T-helper 17 cell (primary cell): ENCODE results near the gene PIBF1. TPM values are rescaled to one million over a fixed set of nuclear protein-coding genes. Genes with fewer than 3 reads are reported as not detected.
"Not testable (repeated sequence)": the region's sequence is repeated elsewhere in the genome, so short reads cannot be mapped to it uniquely, and the experiment has no call there.

ENCODE experiments used
- ATAC-seq: fragments of 150-1000 bp; cut with Tn5 transposase; 2 replicates; pipeline ENCODE4 v1.10.0; 2021; ENCODE audit warnings: mild to moderate bottlenecking, moderate library complexity
- DNase-seq, 3 donors: peaks; one replicate each; pipeline versions ENCODE4 v3.0.0 to v3.0.0-alpha.2; 2020 to 2021
- H3K9me3 ChIP-seq: one replicate; pipeline ENCODE4 v1.7.0; 2013; ENCODE audit warnings: low read length, mild to moderate bottlenecking; ENCODE audit not compliant: control insufficient read depth, poor library complexity, severe bottlenecking
- H3K27ac Mint-ChIP-seq: one replicate; pipeline ENCODE4 v1.8.0; 2022; ENCODE audit warnings: mild to moderate bottlenecking, moderate library complexity, mixed read lengths
- H3K27me3 Mint-ChIP-seq: one replicate; pipeline ENCODE4 v1.8.0; 2022; ENCODE audit warnings: mixed read lengths
- H3K36me3 Mint-ChIP-seq: one replicate; pipeline ENCODE4 v1.8.0; 2022; ENCODE audit warnings: low read depth, mixed read lengths
- H3K4me1 Mint-ChIP-seq: one replicate; pipeline ENCODE4 v1.8.0; 2022; ENCODE audit warnings: mild to moderate bottlenecking, mixed read lengths
- H3K4me3 Mint-ChIP-seq: one replicate; pipeline ENCODE4 v1.8.0; 2022; ENCODE audit warnings: mild to moderate bottlenecking, moderate library complexity, mixed read lengths
- total RNA-seq, 4 donors: library from RNA in 2 of 4; stranded (reverse) in 2 of 4; gene quantifications; one replicate each; pipeline ENCODE4 v1.2.3 and lab custom pipeline; 2022 to 2026

PIBF1 gene
- total RNA-seq, 2 donors from 2014 or later = 25.4 to 28.3 TPM

DNA sequence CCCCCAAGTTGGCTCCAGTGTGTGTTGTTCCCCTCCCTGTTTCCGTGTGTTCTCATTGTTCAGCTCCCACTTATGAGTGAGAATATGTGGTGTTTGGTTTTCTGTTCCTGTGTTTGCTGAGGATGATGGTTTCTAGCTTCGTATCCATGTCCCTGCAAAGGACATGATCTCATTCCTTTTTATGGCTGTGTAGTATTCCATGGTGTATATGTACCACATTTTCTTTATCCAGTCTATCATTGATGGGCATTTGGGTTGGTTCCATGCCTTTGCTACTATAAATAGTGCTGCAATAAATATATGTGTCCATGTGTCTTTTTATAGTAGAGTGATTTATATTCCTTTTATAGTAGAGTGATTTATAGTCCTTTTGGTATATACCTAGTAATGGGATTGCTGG is 63.2 kb downstream of the PIBF1 start:
- not testable (repeated sequence) for DNase-seq, H3K4me3 Mint-ChIP-seq, H3K27me3 Mint-ChIP-seq, ATAC-seq, H3K27ac Mint-ChIP-seq, H3K4me1 Mint-ChIP-seq, H3K9me3 ChIP-seq
- H3K36me3 Mint-ChIP-seq = peaks cover 15% of the 10 kb centered on the region

DNA sequence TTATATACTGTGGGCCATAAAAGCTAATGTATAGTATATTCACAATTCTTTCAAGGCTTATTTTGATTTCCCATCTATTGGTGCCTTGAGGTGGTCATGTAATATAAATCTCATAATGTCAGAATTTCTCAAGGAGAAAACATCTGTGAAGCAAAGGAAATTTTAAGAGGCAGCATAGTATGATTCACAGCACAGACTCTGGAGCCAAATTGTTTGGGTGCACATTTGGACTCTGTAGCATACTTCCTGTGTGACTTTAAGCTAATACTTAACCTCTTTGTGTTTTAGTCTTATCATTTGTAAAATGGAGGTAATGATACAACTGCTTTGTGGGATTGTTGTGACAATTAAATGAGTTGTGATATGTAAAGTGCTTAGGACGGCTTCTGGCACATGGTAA is 67.6 kb downstream of the PIBF1 start:
- ATAC-seq = no peak
- Mint-ChIP-seq H3K36me3 (peaks cover 16% of the 10 kb centered on the region), H3K4me3 (no peak overlapping the region), H3K4me1 (peaks cover 4% of the 10 kb centered on the region), H3K27ac (no peak overlapping the region), H3K27me3 (no peaks in the 10 kb centered on the region)
- no peaks in the 10 kb centered on the region for H3K9me3 ChIP-seq
- DNase-seq = no peak

DNA sequence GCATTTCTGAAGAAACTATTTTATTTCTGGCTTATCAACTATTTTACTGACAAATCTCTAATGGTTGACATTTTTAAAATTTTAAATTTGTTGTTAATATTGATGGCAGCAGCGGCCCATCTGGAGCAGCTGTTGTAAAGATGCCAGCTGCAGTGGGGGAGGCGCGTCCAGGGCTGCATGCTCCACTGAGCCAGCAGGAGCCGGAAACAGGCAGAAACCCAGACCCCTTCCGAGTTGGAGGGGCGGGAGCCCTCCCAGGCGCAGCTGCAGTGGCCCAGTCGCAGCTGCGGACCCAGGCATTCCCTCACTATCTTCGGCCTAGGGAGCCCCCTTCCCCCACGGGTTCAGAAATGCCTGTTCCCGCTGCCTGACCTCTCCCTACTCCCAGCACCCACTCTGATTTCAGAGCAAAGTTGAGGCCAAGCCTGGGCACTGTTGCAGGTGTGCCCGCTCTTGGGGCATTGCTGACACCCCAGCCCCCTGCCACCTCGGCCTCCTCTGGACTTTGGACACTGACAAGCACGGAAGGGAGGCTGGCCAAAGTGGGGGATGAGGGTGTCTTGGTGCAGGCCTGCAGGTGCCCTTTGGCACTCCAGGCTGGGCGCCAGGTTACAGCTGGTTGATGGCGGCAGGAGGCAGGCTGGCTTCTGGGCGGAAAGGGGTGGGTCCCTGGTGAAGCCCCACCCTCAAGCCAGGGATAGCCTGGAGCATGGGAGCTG is 69.2 kb downstream of the PIBF1 start:
- H3K9me3 ChIP-seq = no peaks in the 10 kb centered on the region
- Mint-ChIP-seq H3K36me3 (peaks cover 11% of the 10 kb centered on the region), H3K27me3 (no peaks in the 10 kb centered on the region), H3K27ac (no peak overlapping the region), H3K4me3 (no peak overlapping the region), H3K4me1 (peaks cover 4% of the 10 kb centered on the region)
- ATAC-seq (no peak), DNase-seq (no peak)

DNA sequence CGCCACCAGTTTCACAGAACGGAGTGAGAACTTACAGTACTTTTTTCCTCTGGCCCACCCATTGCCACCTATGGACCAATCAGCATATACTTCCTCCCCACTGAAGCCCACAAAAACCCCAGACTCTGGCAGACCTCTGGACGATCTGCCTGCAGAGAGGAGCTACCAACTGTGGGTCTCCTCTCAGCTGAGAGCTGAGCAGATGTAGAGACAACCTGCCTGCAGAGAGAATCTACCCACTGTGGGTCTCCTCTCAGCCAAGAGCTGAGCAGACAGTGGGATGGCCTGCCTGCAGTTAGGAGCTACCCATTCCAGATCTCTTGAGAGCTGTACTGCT is 69.7 kb downstream of the PIBF1 start:
- H3K36me3 Mint-ChIP-seq = peaks cover 10% of the 10 kb centered on the region
- H3K4me1 Mint-ChIP-seq = peaks cover 4% of the 10 kb centered on the region
- no peak overlapping the region for H3K4me3 Mint-ChIP-seq
- no peaks in the 10 kb centered on the region for H3K27me3 Mint-ChIP-seq
- ATAC-seq (no peak), DNase-seq (no peak)
- no peak overlapping the region for H3K27ac Mint-ChIP-seq
- H3K9me3 ChIP-seq = no peaks in the 10 kb centered on the region

DNA sequence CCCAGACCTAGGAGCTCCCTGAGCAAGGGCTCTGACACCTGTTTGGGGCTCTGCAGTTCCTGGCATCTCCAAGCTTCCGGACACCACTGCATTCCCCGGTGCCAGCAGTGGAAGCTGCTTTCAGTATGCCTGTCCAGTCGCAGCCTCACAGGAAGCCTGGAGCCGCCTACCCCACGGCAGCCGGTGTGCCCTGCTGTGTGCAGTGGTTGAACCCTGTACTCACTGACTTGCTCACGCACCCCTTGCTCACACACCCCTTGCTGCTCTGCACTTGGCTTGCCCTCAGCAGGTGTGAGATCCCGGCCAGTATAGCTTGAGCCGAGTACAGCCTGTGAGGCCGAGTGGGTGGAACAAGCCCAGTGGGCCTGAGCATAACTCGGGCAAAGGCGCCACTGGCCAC is 70.3 kb downstream of the PIBF1 start:
- Mint-ChIP-seq H3K4me1 (peaks cover 4% of the 10 kb centered on the region), H3K4me3 (no peak overlapping the region), H3K36me3 (peaks cover 10% of the 10 kb centered on the region), H3K27me3 (no peaks in the 10 kb centered on the region), H3K27ac (no peak overlapping the region)
- no peak for ATAC-seq
- DNase-seq = no peak
- no peaks in the 10 kb centered on the region for H3K9me3 ChIP-seq

DNA sequence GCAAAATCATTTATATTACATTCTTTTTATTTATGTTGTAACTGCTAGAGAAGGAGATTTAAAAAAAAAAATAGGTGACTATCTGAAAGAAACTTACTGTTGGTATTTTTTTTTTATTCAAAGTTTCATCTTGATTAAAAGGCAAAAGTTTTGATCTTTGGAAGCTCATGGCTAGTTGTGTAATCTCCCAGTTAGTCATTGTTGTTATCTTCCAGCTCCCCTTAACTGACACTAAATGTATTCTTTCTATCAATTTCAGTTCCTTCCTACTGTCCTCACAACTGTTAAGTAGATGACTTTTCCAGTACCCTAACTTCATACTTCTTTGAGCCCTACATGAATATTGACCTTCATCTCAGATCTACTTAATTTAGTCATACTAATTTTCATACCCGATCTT is 71.1 kb downstream of the PIBF1 start:
- H3K4me3 Mint-ChIP-seq = no peak overlapping the region
- no peak for DNase-seq
- peaks cover 3% of the 10 kb centered on the region for H3K4me1 Mint-ChIP-seq
- peaks cover 9% of the 10 kb centered on the region for H3K36me3 Mint-ChIP-seq
- H3K27me3 Mint-ChIP-seq = no peaks in the 10 kb centered on the region
- H3K27ac Mint-ChIP-seq = no peak overlapping the region
- no peaks in the 10 kb centered on the region for H3K9me3 ChIP-seq
- ATAC-seq = no peak

DNA sequence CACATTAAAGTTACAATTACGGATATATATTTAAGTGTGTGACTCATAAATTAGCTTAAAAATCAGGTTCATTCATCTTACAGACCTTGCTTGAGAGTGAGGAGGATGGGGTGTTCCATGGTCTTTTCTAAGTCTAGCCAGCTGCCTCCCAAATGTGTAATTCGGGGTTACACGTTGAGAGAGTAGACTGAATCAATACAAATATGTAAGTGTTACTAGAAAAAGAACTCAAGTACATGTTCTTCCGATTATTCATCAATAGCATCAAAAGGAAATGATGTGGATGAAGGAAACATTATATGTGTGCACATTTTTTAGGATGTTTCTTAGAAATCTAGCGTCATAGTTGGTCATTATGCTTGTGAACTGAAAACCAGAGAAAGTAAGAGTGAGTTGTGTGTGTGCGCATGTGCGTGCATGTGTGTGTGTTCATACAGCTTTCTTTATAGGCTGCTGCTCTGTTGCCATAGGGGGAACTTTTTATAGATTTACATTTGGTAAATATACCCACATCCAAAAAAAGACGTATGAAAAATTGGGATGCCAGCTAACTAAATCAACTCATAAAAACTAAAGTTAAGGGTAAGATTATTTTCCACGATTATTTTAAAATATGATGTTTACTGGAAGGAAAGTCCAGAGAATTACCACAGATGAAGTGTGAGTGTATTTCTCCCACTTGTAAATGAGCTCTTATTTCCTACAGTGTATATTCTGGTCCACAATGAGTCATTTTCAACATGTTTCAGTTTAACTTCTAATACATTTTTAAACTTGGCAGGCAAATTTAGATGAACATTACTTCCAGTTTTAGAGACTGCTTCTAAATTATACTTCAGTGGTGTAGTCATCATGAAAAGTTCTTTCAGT is 82.4 kb downstream of the PIBF1 start:
- H3K27ac Mint-ChIP-seq = no peak overlapping the region
- H3K4me3 Mint-ChIP-seq = no peak overlapping the region
- peaks cover 6% of the 10 kb centered on the region for H3K36me3 Mint-ChIP-seq
- no peak for DNase-seq
- H3K9me3 ChIP-seq = peaks cover 4% of the 10 kb centered on the region
- H3K27me3 Mint-ChIP-seq = no peaks in the 10 kb centered on the region
- no peak for ATAC-seq
- H3K4me1 Mint-ChIP-seq = peaks cover 3% of the 10 kb centered on the region

DNA sequence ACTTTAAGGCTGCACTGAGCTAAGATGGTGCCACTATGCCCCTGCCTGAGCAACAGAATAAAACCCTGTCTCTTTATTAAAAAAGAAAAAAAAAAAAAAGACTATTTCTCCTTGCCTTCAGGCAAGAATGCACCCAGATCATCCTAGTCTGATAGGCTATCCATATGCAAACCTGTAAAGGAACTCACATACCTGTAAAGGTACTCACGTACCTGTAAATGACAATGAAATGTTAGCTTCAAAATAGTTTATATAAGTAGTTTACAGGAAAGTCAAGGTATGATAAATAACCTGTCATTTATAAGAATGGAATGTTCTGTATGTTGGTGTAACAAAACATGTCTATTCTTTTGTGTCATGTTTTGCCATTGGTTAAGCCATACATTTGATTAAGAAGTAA is 86.3 kb downstream of the PIBF1 start:
- ATAC-seq (no peak), DNase-seq (no peak)
- Mint-ChIP-seq H3K4me3 (no peak overlapping the region), H3K36me3 (peaks cover 2% of the 10 kb centered on the region), H3K27me3 (no peaks in the 10 kb centered on the region), H3K27ac (no peak overlapping the region), H3K4me1 (peaks cover 5% of the 10 kb centered on the region)
- peaks cover 4% of the 10 kb centered on the region for H3K9me3 ChIP-seq

DNA sequence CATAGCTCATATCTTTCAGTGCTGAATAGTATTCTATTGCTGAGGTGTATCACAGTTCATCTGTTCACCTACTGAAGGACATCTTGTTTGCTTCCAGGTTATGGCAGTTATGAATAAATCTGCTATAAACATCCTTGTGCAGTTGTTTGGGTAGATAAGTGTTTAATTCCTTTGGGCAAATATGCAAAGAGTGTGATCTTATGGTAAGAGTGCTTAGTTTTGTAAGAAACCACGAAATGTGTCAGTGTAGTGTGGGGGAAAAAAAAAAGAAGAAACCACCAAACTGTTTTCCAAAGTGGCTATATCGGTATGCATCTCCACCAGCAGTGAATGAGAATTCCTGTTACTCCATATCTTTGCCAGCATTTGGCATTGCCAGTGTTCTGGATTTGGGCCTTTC is 93.3 kb downstream of the PIBF1 start:
- ATAC-seq (no peak), DNase-seq (no peak)
- H3K27me3 Mint-ChIP-seq = no peaks in the 10 kb centered on the region
- no peaks in the 10 kb centered on the region for H3K9me3 ChIP-seq
- peaks cover 12% of the 10 kb centered on the region for H3K36me3 Mint-ChIP-seq
- H3K4me1 Mint-ChIP-seq = peaks cover under 1% of the 10 kb centered on the region
- H3K4me3 Mint-ChIP-seq = no peak overlapping the region
- no peak overlapping the region for H3K27ac Mint-ChIP-seq

DNA sequence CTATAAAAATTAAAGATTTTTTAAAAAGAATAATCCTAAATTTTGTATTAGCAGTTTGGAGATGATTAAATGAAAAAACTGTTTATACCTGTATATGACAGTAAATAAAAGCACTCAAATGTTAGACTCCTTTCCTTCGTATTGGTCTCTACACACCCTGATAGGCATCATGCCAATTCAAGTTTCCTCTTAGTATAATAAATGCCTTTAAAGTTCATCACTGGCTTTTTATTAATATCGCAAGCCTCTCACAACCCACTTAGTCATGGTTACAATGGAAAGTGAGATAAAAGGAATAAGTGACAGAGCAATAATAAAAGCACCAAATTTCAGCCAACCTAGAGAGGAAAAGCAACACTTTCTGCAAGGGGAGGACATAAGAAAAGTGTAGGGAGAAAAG is 102.2 kb downstream of the PIBF1 start:
- no peak overlapping the region for H3K4me3 Mint-ChIP-seq
- H3K9me3 ChIP-seq = no peaks in the 10 kb centered on the region
- ATAC-seq (no peak), DNase-seq (no peak)
- H3K27me3 Mint-ChIP-seq = no peaks in the 10 kb centered on the region
- peaks cover 2% of the 10 kb centered on the region for H3K36me3 Mint-ChIP-seq
- H3K4me1 Mint-ChIP-seq = peaks cover 5% of the 10 kb centered on the region
- no peak overlapping the region for H3K27ac Mint-ChIP-seq

DNA sequence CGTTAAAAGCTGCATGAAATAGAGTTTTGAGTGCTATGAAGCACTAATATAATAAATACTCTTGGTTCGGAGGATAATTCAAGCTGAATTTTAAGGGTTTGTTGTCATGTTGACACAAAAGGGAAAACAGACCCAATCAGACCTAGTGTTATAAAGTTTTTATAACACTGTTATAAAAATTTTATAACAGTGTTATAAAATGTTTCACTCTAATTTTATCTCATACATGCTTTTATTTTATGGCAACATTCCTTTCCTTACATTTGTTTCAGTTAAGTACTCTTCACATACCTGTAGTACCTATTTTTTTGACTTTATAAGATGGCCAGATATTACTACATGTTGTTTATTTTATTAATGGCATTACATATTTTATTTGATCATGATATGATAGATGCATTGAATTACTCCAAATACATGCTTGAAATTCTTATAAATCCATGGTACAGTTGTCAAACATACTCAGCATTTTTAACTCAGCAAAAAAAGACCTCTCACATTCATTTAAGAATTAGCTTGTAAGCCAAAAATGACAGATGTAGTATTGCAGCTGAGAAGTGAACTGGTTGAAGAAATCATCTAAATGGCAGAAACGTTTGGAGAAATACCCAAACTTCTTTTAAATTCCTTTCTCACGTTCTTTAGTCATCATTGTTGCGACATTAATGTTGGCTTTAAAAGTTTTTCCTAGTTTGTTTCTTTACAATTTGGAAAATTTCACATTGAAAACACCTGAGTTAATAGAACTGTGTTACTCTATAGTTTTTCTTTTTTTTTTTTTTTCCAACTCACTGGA is 104.5 kb downstream of the PIBF1 start:
- no peaks in the 10 kb centered on the region for H3K9me3 ChIP-seq
- H3K4me1 Mint-ChIP-seq = peaks cover 5% of the 10 kb centered on the region
- H3K27me3 Mint-ChIP-seq = no peaks in the 10 kb centered on the region
- no peak overlapping the region for H3K4me3 Mint-ChIP-seq
- ATAC-seq (no peak), DNase-seq (no peak)
- H3K27ac Mint-ChIP-seq = no peak overlapping the region
- H3K36me3 Mint-ChIP-seq = no peaks in the 10 kb centered on the region

DNA sequence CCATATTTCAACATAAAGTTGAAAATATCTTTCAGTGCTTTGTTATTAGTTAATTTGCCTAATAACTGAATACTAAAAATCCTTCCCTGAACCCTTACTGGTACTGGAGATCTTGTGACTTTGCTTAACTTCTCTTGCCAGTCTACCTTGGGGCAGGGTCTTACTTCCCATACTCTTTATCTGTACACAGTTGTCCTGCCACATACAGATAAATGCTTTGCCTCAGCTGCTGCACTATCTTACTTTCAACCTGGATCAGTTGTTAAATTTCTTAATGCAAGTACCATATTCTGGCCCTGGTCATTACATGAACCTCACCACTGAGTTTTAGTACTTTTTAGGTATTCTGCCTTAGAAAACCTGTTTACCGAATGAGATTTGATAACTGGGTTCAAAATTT is 107.6 kb downstream of the PIBF1 start:
- ATAC-seq = no peak
- H3K36me3 Mint-ChIP-seq = no peaks in the 10 kb centered on the region
- no peak overlapping the region for H3K4me3 Mint-ChIP-seq

DNA sequence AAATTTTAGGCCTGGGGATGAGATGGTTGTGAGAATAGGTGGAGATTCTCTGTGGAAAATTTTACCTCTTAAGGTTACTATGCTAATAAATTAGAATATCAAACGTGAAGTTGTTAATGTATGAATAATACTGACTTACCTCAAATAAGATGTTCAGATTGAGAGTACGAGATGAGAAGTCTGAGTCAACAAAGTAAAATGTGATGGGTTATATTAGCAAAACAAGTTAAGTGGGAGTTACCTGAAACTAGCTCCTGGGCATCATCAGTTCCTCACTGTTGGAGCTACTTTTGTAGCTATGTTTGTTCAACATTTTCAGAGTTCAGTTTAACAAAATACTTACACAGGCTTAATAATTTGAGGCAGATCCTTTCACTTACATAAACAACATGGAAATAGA is 108.6 kb downstream of the PIBF1 start:
- Mint-ChIP-seq H3K4me3 (no peak overlapping the region), H3K36me3 (peaks cover under 1% of the 10 kb centered on the region), H3K4me1 (no peaks in the 10 kb centered on the region), H3K27ac (no peak overlapping the region), H3K27me3 (no peaks in the 10 kb centered on the region)
- DNase-seq (no peak), ATAC-seq (no peak)
- no peaks in the 10 kb centered on the region for H3K9me3 ChIP-seq

More for the DNA sequence above, 107.6 kb downstream of the PIBF1 start:
- Mint-ChIP-seq H3K27ac (no peak overlapping the region), H3K4me1 (peaks cover 3% of the 10 kb centered on the region), H3K27me3 (no peaks in the 10 kb centered on the region)
- no peak for DNase-seq
- no peaks in the 10 kb centered on the region for H3K9me3 ChIP-seq
